HepG2 (cell line): ENCODE measurements around the gene TOR4A. TPM values are rescaled to one million over a fixed set of nuclear protein-coding genes. Genes with fewer than 3 reads are reported as not detected.

Experiments
- BCL6 ChIP-seq: IDR thresholded peaks from 2 replicates; pipeline ENCODE4 v1.6.1; 2016; ENCODE audit warnings: missing genetic modification reagents, missing compliant biosample characterization
- CCAR2 ChIP-seq: fragments of 200-400 bp; formaldehyde crosslinking; optimal IDR thresholded peaks from 2 replicates; pipeline ENCODE3; 2018; ENCODE audit warnings: low read depth, mild to moderate bottlenecking, low read length, moderate library complexity
- CEBPB ChIP-seq: IDR thresholded peaks from 2 replicates; pipeline ENCODE4 v1.6.1; 2011; ENCODE audit warnings: low read depth, low read length, improper control_type of control experiment, borderline replicate concordance
- DMTF1 ChIP-seq: sonication (generic); formaldehyde crosslinking; IDR thresholded peaks from 2 replicates; pipeline ENCODE4 v1.4.0; 2020; ENCODE audit warnings: mild to moderate bottlenecking, missing genetic modification reagents
- ELK4 ChIP-seq: sonication (generic); formaldehyde crosslinking; IDR thresholded peaks from 2 replicates; pipeline ENCODE4 v1.9.0; 2021; ENCODE audit warnings: missing genetic modification reagents, borderline replicate concordance
- GLMP ChIP-seq: sonication (generic); formaldehyde crosslinking; IDR thresholded peaks from 2 replicates; pipeline ENCODE4 v1.9.0; 2021; ENCODE audit warnings: missing genetic modification reagents, mild to moderate bottlenecking, borderline replicate concordance
- HMG20B ChIP-seq: conservative IDR thresholded peaks from 2 replicates; pipeline ENCODE4 v1.6.1; 2016; ENCODE audit warnings: missing genetic modification reagents, missing compliant biosample characterization
- MEF2D ChIP-seq: sonication (generic); formaldehyde crosslinking; IDR thresholded peaks from 2 replicates; pipeline ENCODE4 v1.5.1; 2020; ENCODE audit warnings: mild to moderate bottlenecking, missing genetic modification reagents
- SAFB2 ChIP-seq: sonication (generic); formaldehyde crosslinking; IDR thresholded peaks from 2 replicates; pipeline ENCODE4 v1.5.1; 2020; ENCODE audit warnings: missing genetic modification reagents, low read depth, mild to moderate bottlenecking, borderline replicate concordance
- THAP11 ChIP-seq: IDR thresholded peaks from 2 replicates; pipeline ENCODE4 v1.6.1; 2016; ENCODE audit warnings: missing biosample characterization, missing genetic modification reagents
- ZBTB34 ChIP-seq: sonication (generic); formaldehyde crosslinking; IDR thresholded peaks from 2 replicates; pipeline ENCODE4 v1.8.0; 2022; ENCODE audit warnings: mild to moderate bottlenecking, missing genetic modification reagents
- ZNF282 ChIP-seq: fragments of 450-650 bp; IDR thresholded peaks from 2 replicates; pipeline ENCODE4 v1.6.1; 2018; ENCODE audit not compliant: partially characterized antibody
- ZNF30 ChIP-seq: sonication (generic); formaldehyde crosslinking; IDR thresholded peaks from 2 replicates; pipeline ENCODE4 v1.5.0; 2020; ENCODE audit warnings: mild to moderate bottlenecking, missing genetic modification reagents
- ZNF317 ChIP-seq: sonication (generic); formaldehyde crosslinking; IDR thresholded peaks from 2 replicates; pipeline ENCODE4 v1.5.0; 2020; ENCODE audit warnings: mild to moderate bottlenecking, missing genetic modification reagents
- ZNF512B ChIP-seq: sonication (generic); formaldehyde crosslinking; IDR thresholded peaks from 2 replicates; pipeline ENCODE4 v1.5.1; 2020; ENCODE audit warnings: missing genetic modification reagents, mild to moderate bottlenecking, borderline replicate concordance
- ZNF552 ChIP-seq: sonication (generic); formaldehyde crosslinking; IDR thresholded peaks from 2 replicates; pipeline ENCODE4 v1.9.0; 2022; ENCODE audit warnings: missing genetic modification reagents, mild to moderate bottlenecking, borderline replicate concordance
- ZNF788 ChIP-seq: sonication (generic); formaldehyde crosslinking; IDR thresholded peaks from 2 replicates; pipeline ENCODE4 v1.5.0; 2020; ENCODE audit warnings: mild to moderate bottlenecking, missing genetic modification reagents, borderline replicate concordance
- ZNF883 ChIP-seq: sonication (generic); formaldehyde crosslinking; IDR thresholded peaks from 2 replicates; pipeline ENCODE4 v1.5.1; 2020; ENCODE audit warnings: mild to moderate bottlenecking, missing genetic modification reagents; ENCODE audit errors: not compliant biosample characterization
- ZSCAN31 ChIP-seq: sonication (generic); formaldehyde crosslinking; IDR thresholded peaks from 2 replicates; pipeline ENCODE4 v1.5.0; 2020; ENCODE audit warnings: low read depth, mild to moderate bottlenecking, missing genetic modification reagents
- polyA plus RNA-seq, 8 experiments: library from polyadenylated mRNA; depleted of rRNA in 3 of 8; stranded (reverse) in 7 of 8; unstranded in 1 of 8; fragments of >200 nt; fragmentation: Illumina TruSeq in 4 of 8; extraction: Trizol in 4 of 8; gene quantifications; 2 replicates each; pipeline versions ENCODE4 v1.2.1 to v1.2.3, GENCODE V29; 2011 to 2016; ENCODE audit warnings: low read depth in 4 of 8, missing spikeins in 1 of 8, mixed read lengths in 1 of 8; ENCODE audit not compliant: insufficient read depth in 1 of 8
- total RNA-seq, 5 experiments: library from RNA; depleted of rRNA; stranded (reverse); fragments of >200 nt; fragmentation: Illumina TruSeq; extraction: Trizol; gene quantifications; 2 replicates each; pipeline ENCODE4 v1.2.3, GENCODE V29; 2016; ENCODE audit warnings: low read depth in 1 of 5

The TOR4A gene
- total and polyA plus RNA-seq, 2 of the 13 experiments (the other 11 are each of a cell fraction or from before 2014, with no cell fraction given): 11.1 to 14.2 TPM

GRCh38 chr9:137277329-137278041 lies at the start of gene TOR4A (continued):
- no peak for TF ChIP-seq ZNF883 (CRISPR knock-in tag)
- peak; percentile 51 for TF ChIP-seq BCL6 (CRISPR knock-in tag)
- TF ChIP-seq ZNF512B (CRISPR knock-in tag): no peak
- TF ChIP-seq ZNF282: no peak
- no peak for TF ChIP-seq ZNF30 (CRISPR knock-in tag)
- TF ChIP-seq ELK4: no peak
- TF ChIP-seq THAP11: peak; percentile 85
- peak; percentile 87; the same call in 1 of the 2 replicates for TF ChIP-seq ZNF788
- TF ChIP-seq GLMP (CRISPR knock-in tag): no peak
- TF ChIP-seq ZNF317 (CRISPR knock-in tag): no peak
- TF ChIP-seq ZSCAN31 (CRISPR knock-in tag): peak; percentile 95
- no peak for TF ChIP-seq ZBTB34 (CRISPR knock-in tag)
- no peak for TF ChIP-seq CEBPB
- TF ChIP-seq MEF2D (CRISPR knock-in tag): peak; percentile 90
- TF ChIP-seq HMG20B (CRISPR knock-in tag): no peak
- TF ChIP-seq DMTF1: no peak
- no peak for TF ChIP-seq CCAR2
- TF ChIP-seq ZNF552 (CRISPR knock-in tag): no peak
- TF ChIP-seq SAFB2 (CRISPR knock-in tag): peak; percentile 47; the same call in 1 of the 2 replicates
